Measurements from ENCODE around the gene LYST.

DNA sequence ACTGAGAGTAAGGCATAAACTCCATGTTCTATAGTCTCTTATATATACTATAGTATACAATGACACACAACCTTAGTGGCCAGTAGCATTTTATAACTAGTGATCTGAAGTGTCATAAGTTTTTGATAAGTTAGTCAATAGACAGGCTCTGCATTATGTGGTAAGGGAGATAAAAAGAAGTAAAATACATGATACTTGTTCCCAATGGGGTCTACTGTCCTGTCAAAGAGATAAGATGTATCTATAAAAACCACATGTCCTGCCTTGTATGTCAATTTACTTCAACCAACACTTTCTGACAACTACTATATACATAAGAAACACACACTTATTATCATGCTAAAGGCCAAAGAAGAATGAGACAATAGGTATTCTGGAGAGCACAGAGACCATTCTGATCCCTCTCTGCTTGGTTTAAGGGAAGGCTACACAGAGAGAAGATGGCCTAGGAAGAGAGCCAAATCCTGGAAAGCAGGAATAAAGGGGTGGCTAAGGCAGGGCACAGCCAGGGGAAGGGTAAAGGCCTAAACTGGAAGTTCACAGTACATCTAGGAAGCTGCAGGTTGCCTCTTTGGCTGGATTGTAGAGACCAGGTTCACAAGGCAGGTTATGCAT lies 91.4 kb downstream of the LYST start:
- TF ChIP-seq, protein P1, sequence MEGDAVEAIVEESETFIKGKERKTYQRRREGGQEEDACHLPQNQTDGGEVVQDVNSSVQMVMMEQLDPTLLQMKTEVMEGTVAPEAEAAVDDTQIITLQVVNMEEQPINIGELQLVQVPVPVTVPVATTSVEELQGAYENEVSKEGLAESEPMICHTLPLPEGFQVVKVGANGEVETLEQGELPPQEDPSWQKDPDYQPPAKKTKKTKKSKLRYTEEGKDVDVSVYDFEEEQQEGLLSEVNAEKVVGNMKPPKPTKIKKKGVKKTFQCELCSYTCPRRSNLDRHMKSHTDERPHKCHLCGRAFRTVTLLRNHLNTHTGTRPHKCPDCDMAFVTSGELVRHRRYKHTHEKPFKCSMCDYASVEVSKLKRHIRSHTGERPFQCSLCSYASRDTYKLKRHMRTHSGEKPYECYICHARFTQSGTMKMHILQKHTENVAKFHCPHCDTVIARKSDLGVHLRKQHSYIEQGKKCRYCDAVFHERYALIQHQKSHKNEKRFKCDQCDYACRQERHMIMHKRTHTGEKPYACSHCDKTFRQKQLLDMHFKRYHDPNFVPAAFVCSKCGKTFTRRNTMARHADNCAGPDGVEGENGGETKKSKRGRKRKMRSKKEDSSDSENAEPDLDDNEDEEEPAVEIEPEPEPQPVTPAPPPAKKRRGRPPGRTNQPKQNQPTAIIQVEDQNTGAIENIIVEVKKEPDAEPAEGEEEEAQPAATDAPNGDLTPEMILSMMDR (IDR thresholded peaks at IDR 0.05; ENCODE audit: poor library complexity, severe bottlenecking) = no peak
- TF ChIP-seq EP300 (conservative IDR thresholded peaks at IDR 0.05; ENCODE audit: poor library complexity, severe bottlenecking) (no peak), RAD21 (conservative IDR thresholded peaks at IDR 0.05) (no peak), MXI1 (conservative IDR thresholded peaks at IDR 0.05; ENCODE audit: poor library complexity, severe bottlenecking) (no peak), POLR2AphosphoS5 (IDR thresholded peaks at IDR 0.05) (no peak), EZH2 (IDR thresholded peaks at IDR 0.05; ENCODE audit: borderline replicate concordance, insufficient read depth, low read length, poor library complexity, severe bottlenecking) (no peak)
- TF ChIP-seq, protein P2, sequence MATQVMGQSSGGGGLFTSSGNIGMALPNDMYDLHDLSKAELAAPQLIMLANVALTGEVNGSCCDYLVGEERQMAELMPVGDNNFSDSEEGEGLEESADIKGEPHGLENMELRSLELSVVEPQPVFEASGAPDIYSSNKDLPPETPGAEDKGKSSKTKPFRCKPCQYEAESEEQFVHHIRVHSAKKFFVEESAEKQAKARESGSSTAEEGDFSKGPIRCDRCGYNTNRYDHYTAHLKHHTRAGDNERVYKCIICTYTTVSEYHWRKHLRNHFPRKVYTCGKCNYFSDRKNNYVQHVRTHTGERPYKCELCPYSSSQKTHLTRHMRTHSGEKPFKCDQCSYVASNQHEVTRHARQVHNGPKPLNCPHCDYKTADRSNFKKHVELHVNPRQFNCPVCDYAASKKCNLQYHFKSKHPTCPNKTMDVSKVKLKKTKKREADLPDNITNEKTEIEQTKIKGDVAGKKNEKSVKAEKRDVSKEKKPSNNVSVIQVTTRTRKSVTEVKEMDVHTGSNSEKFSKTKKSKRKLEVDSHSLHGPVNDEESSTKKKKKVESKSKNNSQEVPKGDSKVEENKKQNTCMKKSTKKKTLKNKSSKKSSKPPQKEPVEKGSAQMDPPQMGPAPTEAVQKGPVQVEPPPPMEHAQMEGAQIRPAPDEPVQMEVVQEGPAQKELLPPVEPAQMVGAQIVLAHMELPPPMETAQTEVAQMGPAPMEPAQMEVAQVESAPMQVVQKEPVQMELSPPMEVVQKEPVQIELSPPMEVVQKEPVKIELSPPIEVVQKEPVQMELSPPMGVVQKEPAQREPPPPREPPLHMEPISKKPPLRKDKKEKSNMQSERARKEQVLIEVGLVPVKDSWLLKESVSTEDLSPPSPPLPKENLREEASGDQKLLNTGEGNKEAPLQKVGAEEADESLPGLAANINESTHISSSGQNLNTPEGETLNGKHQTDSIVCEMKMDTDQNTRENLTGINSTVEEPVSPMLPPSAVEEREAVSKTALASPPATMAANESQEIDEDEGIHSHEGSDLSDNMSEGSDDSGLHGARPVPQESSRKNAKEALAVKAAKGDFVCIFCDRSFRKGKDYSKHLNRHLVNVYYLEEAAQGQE (IDR thresholded peaks at IDR 0.05; ENCODE audit: borderline replicate concordance) = no peak

Measured in neural cell (in vitro differentiated cells).